Measurements from ENCODE around the gene C1QTNF6.

The C1QTNF6 gene

GRCh38 chr22:37161443-37161842, 26.6 kb downstream of the C1QTNF6 start:
- TF ChIP-seq JUND (IDR thresholded peaks at IDR 0.05; ENCODE audit: low read depth), result no peak
- in situ Hi-C loops (cut with HindIII; ENCODE audit: low pct_unique_long_range_greater_than_20kb, low sequenced_read_pairs), result no loop called here
- peak in 1 of 2 experiments; percentile 27 for DNase-seq (ENCODE audit: low read depth in 1 of 2, low spot score in 1 of 2)

GRCh38 chr22:37160027-37160426, 28.0 kb downstream of the C1QTNF6 start:
- in situ Hi-C loops (cut with HindIII; ENCODE audit: low pct_unique_long_range_greater_than_20kb, low sequenced_read_pairs), result no loop called here
- no peak for DNase-seq (ENCODE audit: low read depth in 1 of 2, low spot score in 1 of 2)

GRCh38 chr22:37158963-37159290, 29.1 kb downstream of the C1QTNF6 start:
- in situ Hi-C loops (cut with HindIII; ENCODE audit: low pct_unique_long_range_greater_than_20kb, low sequenced_read_pairs), result no loop called here
- DNase-seq (ENCODE audit: low read depth in 1 of 2, low spot score in 1 of 2), result no peak
- no peak for TF ChIP-seq JUND (IDR thresholded peaks at IDR 0.05; ENCODE audit: low read depth)

More at GRCh38 chr22:37160027-37160426, 28.0 kb downstream of the C1QTNF6 start:
- TF ChIP-seq JUND (IDR thresholded peaks at IDR 0.05; ENCODE audit: low read depth), result no peak

GRCh38 chr22:37157516-37158285, 30.3 kb downstream of the C1QTNF6 start:
- no peak for TF ChIP-seq JUND (IDR thresholded peaks at IDR 0.05; ENCODE audit: low read depth)
- DNase-seq (ENCODE audit: low read depth in 1 of 2, low spot score in 1 of 2), result no peak
- in situ Hi-C loops (cut with HindIII; ENCODE audit: low pct_unique_long_range_greater_than_20kb, low sequenced_read_pairs), result no loop called here

- DNase-seq (ENCODE audit: low read depth in 1 of 2, low spot score in 1 of 2), result no peak
- in situ Hi-C loops (cut with HindIII; ENCODE audit: low pct_unique_long_range_greater_than_20kb, low sequenced_read_pairs), result no loop called here
- TF ChIP-seq JUND (IDR thresholded peaks at IDR 0.05; ENCODE audit: low read depth), result no peak
Observed at GRCh38 chr22:37156686-37157435, 31.2 kb downstream of the C1QTNF6 start.

- in situ Hi-C loops (cut with HindIII; ENCODE audit: low pct_unique_long_range_greater_than_20kb, low sequenced_read_pairs), result no loop called here
- DNase-seq (ENCODE audit: low read depth in 1 of 2, low spot score in 1 of 2), result no peak
- no peak for TF ChIP-seq JUND (IDR thresholded peaks at IDR 0.05; ENCODE audit: low read depth)
Observed at GRCh38 chr22:37155971-37156370, 32.1 kb downstream of the C1QTNF6 start.

- in situ Hi-C loops (cut with HindIII; ENCODE audit: low pct_unique_long_range_greater_than_20kb, low sequenced_read_pairs), result no loop called here
- no peak for DNase-seq (ENCODE audit: low read depth in 1 of 2, low spot score in 1 of 2)
- no peak for TF ChIP-seq JUND (IDR thresholded peaks at IDR 0.05; ENCODE audit: low read depth)
Observed at GRCh38 chr22:37154925-37155712, 32.9 kb downstream of the C1QTNF6 start.

GRCh38 chr22:37153901-37154300, 34.1 kb downstream of the C1QTNF6 start:
- no peak for TF ChIP-seq JUND (IDR thresholded peaks at IDR 0.05; ENCODE audit: low read depth)
- in situ Hi-C loops (cut with HindIII; ENCODE audit: low pct_unique_long_range_greater_than_20kb, low sequenced_read_pairs), result no loop called here

GRCh38 chr22:37151401-37151800, 36.6 kb downstream of the C1QTNF6 start:
- TF ChIP-seq JUND (IDR thresholded peaks at IDR 0.05; ENCODE audit: low read depth), result no peak
- no peak for DNase-seq (ENCODE audit: low read depth in 1 of 2, low spot score in 1 of 2)
- in situ Hi-C loops (cut with HindIII; ENCODE audit: low pct_unique_long_range_greater_than_20kb, low sequenced_read_pairs), result no loop called here

More at GRCh38 chr22:37153901-37154300, 34.1 kb downstream of the C1QTNF6 start:
- DNase-seq (ENCODE audit: low read depth in 1 of 2, low spot score in 1 of 2), result no peak

- in situ Hi-C loops (cut with HindIII; ENCODE audit: low pct_unique_long_range_greater_than_20kb, low sequenced_read_pairs), result no loop called here
- no peak for DNase-seq (ENCODE audit: low read depth in 1 of 2, low spot score in 1 of 2)
- no peak for TF ChIP-seq JUND (IDR thresholded peaks at IDR 0.05; ENCODE audit: low read depth)
Observed at GRCh38 chr22:37150701-37151100, 37.3 kb downstream of the C1QTNF6 start.

- DNase-seq (ENCODE audit: low read depth in 1 of 2, low spot score in 1 of 2), result no peak
- TF ChIP-seq JUND (IDR thresholded peaks at IDR 0.05; ENCODE audit: low read depth), result no peak
- in situ Hi-C loops (cut with HindIII; ENCODE audit: low pct_unique_long_range_greater_than_20kb, low sequenced_read_pairs), result no loop called here
Observed at GRCh38 chr22:37148742-37149665, 39.0 kb downstream of the C1QTNF6 start.
